GM12891 (cell line): ENCODE data around the gene PHEX.

Experiments
- PAX5 ChIP-seq: IDR thresholded peaks from 2 replicates; pipeline ENCODE4 v1.6.1; 2011; ENCODE audit warnings: low read length, moderate library complexity, mild to moderate bottlenecking; ENCODE audit not compliant: insufficient read depth, severe bottlenecking
- POLR2A ChIP-seq: IDR thresholded peaks from 2 replicates; pipeline ENCODE4 v1.6.1; 2011; ENCODE audit warnings: low read depth, low read length, control low read depth
- POLR2AphosphoS5 ChIP-seq: IDR thresholded peaks from 2 replicates; pipeline ENCODE4 v1.6.1; 2011; ENCODE audit warnings: low read depth, low read length, control low read depth
- SPI1 ChIP-seq: IDR thresholded peaks from 2 replicates; pipeline ENCODE4 v1.6.1; 2011; ENCODE audit warnings: low read depth, low read length, control low read depth
- TAF1 ChIP-seq: IDR thresholded peaks from 2 replicates; pipeline ENCODE4 v1.6.1; 2011; ENCODE audit warnings: low read depth, low read length, control low read depth

GRCh38 chrX:22141047-22141730 is 109.1 kb downstream of the PHEX start:
- TF ChIP-seq POLR2A (no peak), TAF1 (no peak), POLR2AphosphoS5 (no peak), SPI1 (no peak), PAX5 (no peak)
